Measurements from ENCODE around the gene PLPPR1.

- TF ChIP-seq CTCF (IDR thresholded peaks at IDR 0.05; ENCODE audit: poor library complexity, severe bottlenecking) = no peak
- TF ChIP-seq TAF1 (IDR thresholded peaks at IDR 0.05; ENCODE audit: low read depth) = no peak
- TF ChIP-seq POLR2AphosphoS5 (IDR thresholded peaks at IDR 0.05) = no peak
- TF ChIP-seq EP300 (conservative IDR thresholded peaks at IDR 0.05; ENCODE audit: poor library complexity, severe bottlenecking) = no peak
Measured at GRCh38 chr9:101092922-101093321, 64.4 kb downstream of the PLPPR1 start.

All from neural cell (in vitro differentiated cells).